Measurements from ENCODE around the gene UBE2J2. TPM values are rescaled to one million over a fixed set of nuclear protein-coding genes. Genes with fewer than 3 reads are reported as not detected.

Gene UBE2J2
- total and polyA plus RNA-seq, 8 donors, result 14.0 to 252 (median 46.5) TPM

GRCh38 chr1:1232796-1233566 lies 40.7 kb downstream of the UBE2J2 start:
- intact Hi-C loops (cut with DNase I; ENCODE audit: low total_unique reads), result no loop called here
- peak overlapping the region in 1 of 5 donors; percentile 65 for H3K27ac ChIP-seq
- H3K36me3 ChIP-seq, result peaks cover 9 to 40% (median 29%) of the 10 kb centered on the region in 4 donors
- TF ChIP-seq POLR2AphosphoS5 (IDR thresholded peaks at IDR 0.05) (no peak), EP300 (IDR thresholded peaks at IDR 0.05) (no peak), POLR2A (IDR thresholded peaks at IDR 0.05) (no peak), CTCF (IDR thresholded peaks at IDR 0.05) (no peak)
- H3K9me3 ChIP-seq, result peaks cover 0 to 3% (median 0%) of the 10 kb centered on the region in 4 donors
- DNase-seq, result no peak
- H3K4me1 ChIP-seq, result peaks cover 35 to 71% (median 59%) of the 10 kb centered on the region in 4 donors
- H3K27me3 ChIP-seq, result peaks cover 0 to 16% (median 12%) of the 10 kb centered on the region in 3 donors
- H3K4me3 ChIP-seq, result peak overlapping the region; percentile 39 to 50 (median 40)
- WGBS, 5 donors, result 78 to 91% (median 83%) methylated on average over 57 to 98 of the region's 98 CpGs

GRCh38 chr1:1232208-1232795 lies 41.4 kb downstream of the UBE2J2 start, which contains the start of gene B3GALT6:
B3GALT6 (plus strand) TSS chr1:1232237; CDS start chr1:1232279, 42 bp downstream.
- peak within 1 kb of the TSS; percentile 91 to 100 (median 98) for H3K4me3 ChIP-seq
- no peak for TF ChIP-seq POLR2A (IDR thresholded peaks at IDR 0.05)
- TF ChIP-seq POLR2AphosphoS5 (IDR thresholded peaks at IDR 0.05), result no peak
- TF ChIP-seq EP300 (IDR thresholded peaks at IDR 0.05), result no peak
- TF ChIP-seq CTCF (IDR thresholded peaks at IDR 0.05), result no peak
- 1 to 10% (median 6%) methylated on average over 21 to 100 of the region's 100 CpGs; no CpG with 5 or more reads in 1 of the 5 donors for WGBS, 5 donors

GRCh38 chr1:1231400-1232207 lies 42.0 kb downstream of the UBE2J2 start, which contains the start of gene SDF4:
SDF4 (minus strand) TSS chr1:1232001; CDS start chr1:1228772, 3,229 bp downstream.
- Histone ChIP-seq H3K36me3 (peaks cover 22 to 53% (median 43%) of the 10 kb centered on the region in 4 donors), H3K4me1 (peaks cover 24 to 71% (median 49%) of the 10 kb centered on the region in 4 donors), H3K27me3 (peaks cover 0 to 3% (median 0%) of the 10 kb centered on the region in 3 donors), H3K27ac (peak within 1 kb of the TSS; percentile 86 to 99 (median 96)), H3K9me3 (peaks cover 0 to 3% (median 0%) of the 10 kb centered on the region in 4 donors), H3K4me3 (peak within 1 kb of the TSS; percentile 91 to 100 (median 98))
- TF ChIP-seq EP300 (IDR thresholded peaks at IDR 0.05) (no peak), POLR2A (IDR thresholded peaks at IDR 0.05) (no peak), CTCF (IDR thresholded peaks at IDR 0.05) (peak in 1 of 7 experiments; percentile 4), POLR2AphosphoS5 (IDR thresholded peaks at IDR 0.05) (peak in 2 of 3 donors; percentile 84 to 88)
- DNase-seq, result peak; percentile 98 to 99
- 0 to 1% (median 0%) methylated on average over 47 to 99 of the region's 99 CpGs for WGBS, 5 donors
- intact Hi-C loops (cut with DNase I; ENCODE audit: low total_unique reads), result no loop called here

More at GRCh38 chr1:1232208-1232795, 41.4 kb downstream of the UBE2J2 start, which contains the start of gene B3GALT6:
- Histone ChIP-seq H3K27ac (peak within 1 kb of the TSS; percentile 86 to 99 (median 96)), H3K4me1 (peaks cover 28 to 71% (median 53%) of the 10 kb centered on the region in 4 donors), H3K27me3 (peaks cover 0 to 10% (median 5%) of the 10 kb centered on the region in 3 donors), H3K9me3 (peaks cover 0 to 3% (median 0%) of the 10 kb centered on the region in 4 donors), H3K36me3 (peaks cover 15 to 46% (median 36%) of the 10 kb centered on the region in 4 donors)
- intact Hi-C loops (cut with DNase I; ENCODE audit: low total_unique reads), result no loop called here
- no peak for DNase-seq

Data from stomach (tissue), 9 donors.